Activated T-cell treated with anti-CD3 and anti-CD28 coated beads for 24 hours (primary cell): ENCODE data around the gene KCNK1.

Experiments used
- DNase-seq: peaks from one replicate; pipeline ENCODE4 v3.0.0-alpha.2; 2020; ENCODE audit warnings: low read depth

The KCNK1 gene

GRCh38 chr1:233638513-233638912 lies 24.6 kb downstream of the KCNK1 start:
- no peak for DNase-seq

- DNase-seq, result no peak
Measured at GRCh38 chr1:233639611-233640010, 25.7 kb downstream of the KCNK1 start.

- no peak for DNase-seq
Measured at GRCh38 chr1:233640179-233640578, 26.3 kb downstream of the KCNK1 start.

- no peak for DNase-seq
Measured at GRCh38 chr1:233641029-233641428, 27.1 kb downstream of the KCNK1 start.

DNA sequence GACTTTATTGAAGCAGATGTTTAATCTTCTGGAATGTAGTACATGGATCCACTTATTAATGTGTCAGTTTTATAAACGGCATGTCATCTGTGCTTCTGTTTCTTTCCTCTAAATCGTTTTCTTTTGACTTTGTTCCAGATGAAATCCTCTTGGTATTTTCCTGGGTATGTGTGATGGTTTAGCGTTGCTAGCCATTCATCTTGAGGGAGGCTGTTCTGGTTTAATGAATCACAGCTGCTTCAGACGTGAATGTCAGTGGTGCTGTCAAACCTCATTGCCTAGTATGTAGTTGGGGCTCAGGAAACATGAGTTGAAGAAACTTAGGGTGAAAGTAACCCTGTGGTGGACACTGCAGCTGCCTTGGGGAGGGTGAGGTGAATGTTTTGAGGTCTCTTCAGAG lies 33.2 kb downstream of the KCNK1 start:
- no peak for DNase-seq

DNA sequence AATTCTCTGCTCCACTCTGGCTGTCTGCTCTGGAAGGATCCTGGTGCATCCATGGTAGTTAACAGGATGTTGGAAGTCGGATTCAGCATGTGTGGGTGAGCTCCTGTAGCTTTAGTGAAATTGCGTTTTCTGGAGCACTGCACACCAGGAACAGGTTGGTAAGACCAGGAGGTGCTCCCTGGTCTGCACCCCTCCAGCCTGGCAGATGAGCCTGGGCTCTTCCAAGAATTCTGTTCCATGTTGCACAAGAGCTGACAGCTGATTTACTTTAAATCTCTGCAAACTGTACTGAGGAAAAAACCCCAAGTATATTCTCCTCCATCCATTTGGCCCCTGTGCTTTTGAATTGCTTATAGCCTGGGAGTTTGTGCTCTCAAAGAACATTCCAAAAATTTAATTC lies 33.7 kb downstream of the KCNK1 start:
- no peak for DNase-seq

- no peak for DNase-seq
Measured at GRCh38 chr1:233651061-233651460, 37.2 kb downstream of the KCNK1 start.

DNA sequence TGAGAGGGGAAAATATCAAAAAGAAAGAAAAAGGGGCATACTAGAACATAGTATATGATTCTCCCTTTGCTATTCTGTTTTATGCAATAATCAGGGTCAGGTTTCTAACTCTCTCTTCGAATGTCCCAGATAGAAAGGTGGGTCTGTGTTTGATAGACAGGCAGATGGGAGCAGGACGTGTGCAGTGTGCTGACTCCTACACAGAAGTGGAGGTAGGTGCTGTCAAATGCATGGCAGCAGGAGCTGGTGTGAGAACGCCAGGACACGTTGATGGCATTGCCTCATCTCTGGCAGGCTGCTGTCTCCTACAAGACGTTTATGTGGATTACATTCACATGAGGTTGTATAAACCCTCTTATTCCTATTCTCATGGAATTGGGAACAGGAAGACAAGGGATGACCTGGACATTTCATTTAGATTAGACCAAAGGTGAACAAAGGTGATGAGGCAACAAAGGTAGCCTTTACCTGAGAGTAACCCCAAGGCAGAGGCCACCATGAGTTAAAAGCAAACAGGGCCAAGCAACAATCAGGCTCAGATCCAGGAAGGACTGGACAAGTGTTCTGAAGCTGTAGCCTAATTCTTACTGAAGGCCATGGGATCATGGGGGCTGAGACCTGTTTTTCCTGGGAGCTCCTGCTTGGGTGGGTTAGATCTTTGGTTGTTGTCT lies 37.8 kb downstream of the KCNK1 start:
- no peak for DNase-seq

GRCh38 chr1:233652526-233652925 lies 38.6 kb downstream of the KCNK1 start:
- DNase-seq, result no peak

- DNase-seq, result no peak
Measured at GRCh38 chr1:233654658-233655280, 40.9 kb downstream of the KCNK1 start.

- DNase-seq, result no peak
Measured at GRCh38 chr1:233655301-233655740, 41.4 kb downstream of the KCNK1 start.

DNA sequence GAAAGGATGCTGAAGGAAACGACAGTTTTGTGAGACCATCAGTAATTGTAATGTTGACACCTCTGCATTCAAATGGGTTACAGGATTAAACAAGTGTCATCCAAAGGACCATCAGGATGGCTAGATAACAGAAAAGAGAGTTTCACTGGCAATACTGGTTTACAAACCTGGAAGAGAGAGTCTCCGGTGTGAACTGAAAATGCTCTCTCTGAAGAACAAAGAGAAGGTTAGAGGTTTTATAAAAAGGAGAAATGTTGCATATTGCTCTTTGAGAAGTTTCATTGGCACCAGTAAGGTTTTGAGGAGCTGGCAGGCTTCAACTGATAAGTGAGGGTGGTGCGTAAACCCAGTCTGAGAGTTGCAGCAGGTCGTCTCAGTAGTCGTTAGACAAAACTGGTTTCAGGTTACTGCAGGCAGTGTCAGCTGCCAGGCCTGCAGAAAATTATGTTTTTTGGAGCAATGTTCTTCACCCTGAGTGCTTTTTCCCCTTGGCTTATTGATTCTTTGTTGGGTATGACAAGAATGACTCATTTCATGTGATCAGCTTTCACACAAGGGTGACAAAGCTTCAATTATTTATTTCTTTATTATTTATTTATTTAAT lies 42.2 kb downstream of the KCNK1 start:
- no peak for DNase-seq

DNA sequence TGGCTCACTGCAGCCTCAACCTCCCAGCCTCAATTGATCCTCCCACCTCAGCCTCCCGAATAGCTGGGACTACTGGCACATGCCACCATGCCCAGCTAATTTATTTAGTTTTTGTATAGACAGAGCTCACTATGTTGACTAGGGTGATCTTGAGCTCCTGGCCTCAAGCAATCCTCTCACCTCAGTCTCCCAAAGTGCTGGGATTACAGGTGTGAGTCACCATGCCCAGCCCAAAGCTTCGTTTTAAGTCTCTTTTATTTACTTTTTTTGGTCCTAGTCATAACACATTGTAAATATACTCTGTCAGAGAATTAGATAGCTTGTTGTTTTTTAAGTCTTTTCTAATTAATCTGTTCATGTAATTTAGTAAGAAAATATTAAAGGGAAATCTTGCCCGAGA lies 42.8 kb downstream of the KCNK1 start:
- no peak for DNase-seq

DNA sequence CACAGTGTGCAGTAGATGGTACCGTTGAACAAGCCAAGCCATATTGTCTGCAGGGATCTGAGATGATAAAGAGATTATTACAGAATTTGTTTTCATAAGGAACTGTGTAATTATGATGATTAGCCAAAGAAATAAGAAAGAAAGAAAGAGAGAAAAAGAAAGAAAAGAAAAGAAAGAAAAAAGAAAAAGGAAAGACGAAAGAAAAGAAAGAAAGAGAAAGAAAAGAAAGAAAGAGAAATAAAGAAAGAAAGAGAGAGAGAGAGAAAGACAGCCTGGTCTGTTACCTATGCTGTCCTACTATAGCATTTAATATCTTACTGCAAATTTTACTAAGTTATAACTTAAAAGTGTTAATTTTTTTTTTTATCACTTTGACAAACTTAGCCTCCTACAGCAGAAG lies 43.6 kb downstream of the KCNK1 start:
- DNase-seq, result no peak

DNA sequence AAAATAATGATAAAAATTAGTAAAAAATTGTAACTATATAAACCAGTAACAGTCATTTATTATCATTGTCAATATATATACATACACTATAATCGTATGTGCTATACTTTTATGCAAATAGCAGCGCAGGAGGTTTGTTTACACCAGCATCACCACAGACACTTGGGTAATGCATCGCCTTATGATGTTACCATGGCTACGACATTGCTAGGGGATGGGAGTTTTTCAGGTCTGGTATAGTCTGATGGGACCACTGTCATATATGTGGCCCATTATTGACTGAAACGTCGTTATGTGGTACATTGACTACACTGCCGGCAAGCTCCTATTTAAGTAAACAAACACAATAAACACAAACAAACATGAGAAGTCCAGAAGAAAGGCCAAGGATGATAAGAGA lies 45.6 kb downstream of the KCNK1 start:
- no peak for DNase-seq

- no peak for DNase-seq
Measured at GRCh38 chr1:233661376-233662159, 47.7 kb downstream of the KCNK1 start.

DNA sequence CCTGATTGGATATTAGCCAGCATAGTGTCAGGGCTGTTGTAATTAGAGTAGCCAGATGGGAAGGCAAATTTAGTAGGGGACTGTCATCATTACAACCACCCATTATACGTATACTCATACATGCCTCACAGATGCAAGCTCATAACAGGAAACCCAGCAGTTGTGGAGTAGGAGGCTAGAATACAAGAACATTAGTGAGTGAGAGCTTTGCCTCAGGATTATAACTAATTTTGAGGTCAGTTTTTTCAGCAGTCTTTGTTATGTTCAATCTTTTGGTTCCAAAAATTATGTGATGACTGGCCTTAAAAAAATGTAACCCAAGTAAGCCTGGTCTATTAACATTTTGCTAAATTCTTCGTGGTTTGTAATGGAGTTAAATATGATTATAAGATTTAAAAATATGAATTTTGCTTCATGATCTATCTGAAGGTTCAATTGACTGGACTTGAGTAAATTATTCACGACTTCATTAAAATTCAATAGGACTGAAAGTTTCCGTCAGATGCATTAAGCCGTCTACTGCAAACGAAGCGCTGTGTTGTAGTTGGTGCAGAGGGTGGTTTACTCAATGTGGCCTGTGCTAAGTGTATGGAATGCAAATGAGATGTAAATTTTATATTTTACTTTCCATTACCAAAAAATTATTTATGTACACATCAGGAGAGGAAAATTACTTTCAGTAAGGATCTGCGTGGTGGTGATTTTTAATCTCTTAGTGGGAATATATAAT lies 48.8 kb downstream of the KCNK1 start:
- DNase-seq, result no peak

DNA sequence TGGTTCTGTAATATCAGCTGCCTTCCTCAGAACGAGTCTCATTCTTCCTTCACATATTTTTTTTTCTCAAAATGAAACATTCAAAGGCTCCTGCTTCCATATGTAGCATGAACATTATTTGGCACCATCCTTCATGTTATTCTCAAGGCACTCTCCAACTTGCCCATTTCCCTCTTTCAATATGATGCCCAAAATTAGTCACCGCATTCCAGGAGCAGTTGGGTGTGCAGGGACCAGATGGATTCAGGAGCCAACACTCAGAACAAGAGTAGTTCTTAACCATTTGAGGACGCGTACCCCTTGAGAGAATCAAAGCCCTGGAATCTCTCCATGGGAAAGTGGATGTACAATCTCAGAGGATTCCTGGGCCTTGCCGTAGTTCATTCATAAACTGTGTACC lies 50.3 kb downstream of the KCNK1 start:
- no peak for DNase-seq

DNA sequence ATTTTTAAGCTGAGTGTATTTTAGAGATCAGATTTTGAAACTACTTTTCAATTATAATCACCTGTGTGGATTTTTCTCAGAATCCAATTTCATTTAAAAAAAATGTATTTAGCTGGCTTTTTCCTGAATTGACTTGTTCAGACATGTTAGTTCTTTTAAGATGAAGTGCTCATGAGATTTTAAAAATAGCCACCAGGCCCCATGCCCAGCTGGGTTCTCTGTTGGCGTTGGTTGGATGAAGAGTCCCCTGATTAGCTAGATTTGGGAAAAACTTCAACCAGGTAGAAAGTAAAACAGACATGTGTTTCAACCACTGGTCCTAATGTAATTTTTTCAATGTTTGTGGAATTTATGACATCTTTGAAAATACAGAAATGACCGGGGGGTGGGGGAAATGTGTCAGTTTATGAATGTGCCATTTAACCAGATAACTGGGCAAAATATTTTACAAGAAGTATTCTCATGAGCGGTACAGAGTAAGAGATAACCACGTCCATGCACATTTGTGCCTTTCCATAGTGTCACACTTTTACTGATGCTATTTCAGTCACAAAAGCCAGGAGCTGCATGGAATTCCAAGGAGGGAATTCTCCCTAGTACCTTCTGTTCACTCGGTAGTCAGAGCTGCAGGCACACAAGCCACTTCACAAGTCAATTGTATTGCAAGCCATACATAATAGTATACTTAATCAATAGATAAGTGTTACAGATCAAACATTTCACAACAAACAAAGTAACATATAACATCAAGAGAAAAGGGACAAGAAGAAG lies 51.1 kb downstream of the KCNK1 start:
- no peak for DNase-seq

DNA sequence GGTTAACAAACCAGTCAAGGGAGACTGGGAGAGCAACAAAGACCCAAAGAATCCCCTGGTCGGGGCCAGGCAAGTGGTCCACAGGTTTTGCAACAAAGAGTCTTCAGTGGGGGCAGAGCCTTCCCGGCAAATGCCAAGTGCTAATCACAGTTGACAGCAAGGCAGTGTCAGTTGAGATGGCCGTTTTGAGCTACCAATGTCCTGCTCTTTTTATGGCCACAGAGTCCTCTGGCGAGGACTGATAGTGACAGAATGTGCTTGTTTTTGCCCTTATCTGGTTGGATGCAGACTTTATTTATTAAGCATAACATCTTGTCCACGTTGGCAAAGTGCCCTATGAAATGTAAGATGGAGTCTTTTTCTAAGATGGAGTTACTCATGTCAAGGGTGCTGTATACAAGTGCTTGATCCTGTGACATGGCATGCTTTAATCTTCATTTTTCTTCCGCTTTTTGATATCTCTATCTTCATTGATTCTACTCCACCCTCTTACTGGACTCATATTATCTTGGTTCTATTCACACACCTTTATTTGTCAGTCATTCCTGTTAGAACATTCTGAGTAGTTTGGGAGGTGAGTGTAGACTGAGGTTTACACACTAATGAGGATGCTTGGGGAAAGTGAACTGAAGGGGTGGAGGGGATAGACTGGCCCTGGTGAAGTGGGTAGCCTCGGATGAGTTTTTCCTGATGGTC lies 51.8 kb downstream of the KCNK1 start:
- DNase-seq, result no peak

- no peak for DNase-seq
Measured at GRCh38 chr1:233667741-233668140, 53.8 kb downstream of the KCNK1 start.
